ENCODE measurements around the gene RNF166.

The RNF166 gene

DNA sequence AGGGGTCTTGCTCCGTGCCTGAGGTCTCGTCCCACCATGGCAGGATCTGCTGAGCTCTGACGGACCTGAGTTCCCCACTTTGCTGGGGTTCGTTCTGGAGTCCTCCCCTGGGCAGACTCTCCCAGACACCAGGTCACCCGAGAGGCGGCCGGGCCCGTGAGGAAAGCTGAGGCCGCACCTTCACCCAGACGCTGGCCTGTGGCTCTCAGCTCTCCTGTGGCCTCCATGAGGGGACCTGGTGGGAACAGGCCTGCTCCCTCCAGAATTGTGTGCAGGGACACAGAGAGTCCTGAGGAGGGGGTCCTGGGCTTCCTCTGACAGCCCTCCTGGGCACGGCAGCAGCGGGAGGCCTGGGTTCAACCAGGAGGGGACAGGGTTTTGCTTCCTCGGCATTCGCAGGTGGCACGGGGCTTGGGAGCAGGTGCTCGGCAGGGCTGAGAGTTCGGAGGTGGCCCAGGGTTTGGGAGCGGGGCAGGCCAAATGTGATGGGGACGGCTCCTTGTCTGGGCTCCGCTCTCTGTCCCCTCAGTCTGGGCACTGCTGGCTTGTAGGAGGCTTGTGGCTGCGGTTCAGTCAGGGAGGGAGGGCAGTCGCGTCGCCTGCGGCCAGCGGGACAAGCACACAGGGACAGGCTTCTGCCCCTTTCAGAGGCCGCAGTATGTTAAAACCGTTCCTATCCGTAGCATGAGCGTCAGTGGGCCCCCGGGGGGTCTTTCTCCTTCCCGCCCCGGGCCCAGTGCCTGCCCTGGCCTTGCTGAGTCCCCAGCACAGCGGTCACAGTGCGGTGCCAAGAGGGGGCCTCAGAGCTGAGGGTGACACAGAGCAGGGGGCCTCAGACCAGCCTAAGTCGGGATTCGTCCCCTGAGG, 11.8 kb downstream of the RNF166 start:
- Histone ChIP-seq H3K27me3 (ENCODE audit: control insufficient read depth in 1 of 2, insufficient read depth in 2 of 2, low read length in 2 of 2) (peaks cover 3 to 16% of the 10 kb centered on the region in 2 donors), H3K9ac (ENCODE audit: low read length) (no peak overlapping the region), H3K4me3 (ENCODE audit: low read depth in 1 of 2, low read length in 2 of 2) (no peak overlapping the region), H3K9me3 (ENCODE audit: low read length) (no peaks in the 10 kb centered on the region), H3K36me3 (ENCODE audit: insufficient read depth, low read length) (peaks cover 10% of the 10 kb centered on the region), H3K27ac (ENCODE audit: low read depth, low read length) (no peak overlapping the region), H3K4me1 (ENCODE audit: insufficient read depth, low read length) (no peaks in the 10 kb centered on the region)

- H3K27me3 ChIP-seq (ENCODE audit: control insufficient read depth in 1 of 2, insufficient read depth in 2 of 2, low read length in 2 of 2), result peaks cover 3 to 25% of the 10 kb centered on the region in 2 donors
- no peaks in the 10 kb centered on the region for H3K9me3 ChIP-seq (ENCODE audit: low read length)
- peaks cover 9% of the 10 kb centered on the region for H3K36me3 ChIP-seq (ENCODE audit: insufficient read depth, low read length)
- H3K9ac ChIP-seq (ENCODE audit: low read length), result no peak overlapping the region
- no peak overlapping the region for H3K27ac ChIP-seq (ENCODE audit: low read depth, low read length)
- no peaks in the 10 kb centered on the region for H3K4me1 ChIP-seq (ENCODE audit: insufficient read depth, low read length)
- H3K4me3 ChIP-seq (ENCODE audit: low read depth in 1 of 2, low read length in 2 of 2), result no peak overlapping the region
These were observed 12.6 kb downstream of the RNF166 start for GRCh38 chr16:88693420-88694177.

GRCh38 chr16:88692861-88693260, 13.3 kb downstream of the RNF166 start:
- Histone ChIP-seq H3K9ac (ENCODE audit: low read length) (no peak overlapping the region), H3K27ac (ENCODE audit: low read depth, low read length) (no peak overlapping the region), H3K27me3 (ENCODE audit: control insufficient read depth in 1 of 2, insufficient read depth in 2 of 2, low read length in 2 of 2) (peaks cover 3 to 31% of the 10 kb centered on the region in 2 donors), H3K9me3 (ENCODE audit: low read length) (no peaks in the 10 kb centered on the region), H3K36me3 (ENCODE audit: insufficient read depth, low read length) (peaks cover 3% of the 10 kb centered on the region), H3K4me3 (ENCODE audit: low read depth in 1 of 2, low read length in 2 of 2) (no peak overlapping the region), H3K4me1 (ENCODE audit: insufficient read depth, low read length) (no peaks in the 10 kb centered on the region)

GRCh38 chr16:88691924-88692560, 14.2 kb downstream of the RNF166 start:
- no peaks in the 10 kb centered on the region for H3K36me3 ChIP-seq (ENCODE audit: insufficient read depth, low read length)
- no peak overlapping the region for H3K9ac ChIP-seq (ENCODE audit: low read length)
- peaks cover 6 to 38% of the 10 kb centered on the region in 2 donors for H3K27me3 ChIP-seq (ENCODE audit: control insufficient read depth in 1 of 2, insufficient read depth in 2 of 2, low read length in 2 of 2)
- H3K4me3 ChIP-seq (ENCODE audit: low read depth in 1 of 2, low read length in 2 of 2), result no peak overlapping the region
- H3K27ac ChIP-seq (ENCODE audit: low read depth, low read length), result no peak overlapping the region
- H3K9me3 ChIP-seq (ENCODE audit: low read length), result no peaks in the 10 kb centered on the region
- H3K4me1 ChIP-seq (ENCODE audit: insufficient read depth, low read length), result peaks cover under 1% of the 10 kb centered on the region

- H3K27me3 ChIP-seq (ENCODE audit: control insufficient read depth in 1 of 2, insufficient read depth in 2 of 2, low read length in 2 of 2), result peaks cover 11 to 46% of the 10 kb centered on the region in 2 donors
- no peaks in the 10 kb centered on the region for H3K36me3 ChIP-seq (ENCODE audit: insufficient read depth, low read length)
- H3K9ac ChIP-seq (ENCODE audit: low read length), result no peak overlapping the region
- H3K27ac ChIP-seq (ENCODE audit: low read depth, low read length), result no peak overlapping the region
- H3K9me3 ChIP-seq (ENCODE audit: low read length), result no peaks in the 10 kb centered on the region
- peaks cover 4% of the 10 kb centered on the region for H3K4me1 ChIP-seq (ENCODE audit: insufficient read depth, low read length)
- H3K4me3 ChIP-seq (ENCODE audit: low read depth in 1 of 2, low read length in 2 of 2), result no peak overlapping the region
These were observed 14.9 kb downstream of the RNF166 start for GRCh38 chr16:88691129-88691813.

DNA sequence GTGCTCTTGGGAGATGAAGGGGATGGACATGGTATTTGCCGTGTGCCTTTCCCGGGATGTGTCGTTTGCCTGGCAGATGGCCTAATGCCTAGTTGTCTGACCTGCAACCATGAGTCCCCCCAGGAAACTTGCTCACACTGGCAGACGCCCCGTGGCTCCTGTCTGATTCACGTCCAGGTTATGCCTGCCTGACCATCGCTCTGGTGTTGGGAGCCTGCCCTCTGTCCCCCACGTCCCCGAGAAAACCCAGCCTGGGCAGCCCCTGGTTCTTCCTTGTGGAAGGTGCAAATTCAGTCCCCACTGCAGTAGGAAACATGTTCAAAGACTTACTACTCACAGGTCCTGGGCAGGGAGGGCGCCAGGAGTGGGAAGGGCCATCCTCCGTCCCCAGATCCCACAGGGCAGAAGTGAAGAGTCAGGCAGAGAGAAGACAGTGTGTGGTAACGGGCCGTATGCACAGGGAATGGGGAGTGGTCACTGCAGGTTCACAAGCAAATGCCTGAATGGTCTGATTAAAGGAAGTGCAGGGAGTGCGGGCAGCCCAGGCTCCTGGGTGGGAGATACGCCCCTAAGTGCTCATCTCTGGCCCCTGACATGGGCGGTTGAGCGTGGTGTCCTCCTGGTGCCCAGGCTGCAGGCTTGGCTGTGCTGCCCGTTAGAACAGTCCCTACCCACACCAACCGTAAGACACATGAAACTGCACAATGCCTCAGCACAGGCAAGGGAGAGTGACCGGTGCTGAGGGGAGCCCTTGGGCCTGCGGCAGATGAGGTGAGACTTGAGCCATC, 15.7 kb downstream of the RNF166 start:
- Histone ChIP-seq H3K27me3 (ENCODE audit: control insufficient read depth in 1 of 2, insufficient read depth in 2 of 2, low read length in 2 of 2) (peaks cover 17 to 53% of the 10 kb centered on the region in 2 donors), H3K9ac (ENCODE audit: low read length) (no peak overlapping the region), H3K36me3 (ENCODE audit: insufficient read depth, low read length) (no peaks in the 10 kb centered on the region), H3K4me3 (ENCODE audit: low read depth in 1 of 2, low read length in 2 of 2) (no peak overlapping the region), H3K4me1 (ENCODE audit: insufficient read depth, low read length) (peaks cover 4% of the 10 kb centered on the region), H3K27ac (ENCODE audit: low read depth, low read length) (no peak overlapping the region), H3K9me3 (ENCODE audit: low read length) (no peaks in the 10 kb centered on the region)

DNA sequence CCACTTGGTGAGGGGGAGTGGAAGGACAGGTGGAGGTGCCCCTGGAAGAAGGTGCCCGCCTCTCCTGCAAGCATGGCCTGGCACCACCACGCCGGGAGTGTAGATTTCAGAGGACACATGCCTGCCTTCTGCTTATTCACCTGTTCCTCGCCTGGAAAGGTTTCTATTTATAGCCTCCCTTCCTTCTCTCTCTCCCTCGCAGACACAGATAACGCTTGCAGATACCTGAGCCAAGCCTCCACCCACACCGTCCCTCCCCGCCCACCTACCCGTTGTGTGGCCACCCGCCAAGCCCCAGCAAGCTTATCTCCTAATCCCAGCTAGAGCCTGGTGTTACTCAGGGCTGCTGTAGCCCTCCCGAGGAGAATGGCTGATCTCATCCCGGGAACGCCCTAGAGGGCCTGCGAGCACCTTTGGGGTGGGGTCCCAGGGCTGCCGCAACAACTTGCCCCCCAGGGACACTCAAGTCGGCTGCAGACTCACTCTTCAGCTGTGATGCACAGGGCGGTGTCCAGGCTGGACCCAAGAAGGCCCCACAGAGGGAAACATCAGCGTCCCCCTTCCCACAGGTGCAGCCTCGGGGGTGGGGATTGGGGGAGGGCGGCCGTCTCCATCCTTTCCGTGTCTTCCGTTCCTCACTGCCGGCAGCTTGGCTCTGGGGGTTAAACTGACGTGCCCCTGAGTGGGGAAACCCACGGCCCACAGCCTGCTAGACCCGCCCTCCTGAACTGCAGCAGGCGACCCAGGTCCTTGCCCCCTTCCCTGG, 18.0 kb downstream of the RNF166 start:
- no peak overlapping the region for H3K9ac ChIP-seq (ENCODE audit: low read length)
- H3K27me3 ChIP-seq (ENCODE audit: control insufficient read depth in 1 of 2, insufficient read depth in 2 of 2, low read length in 2 of 2), result peaks cover 33 to 71% of the 10 kb centered on the region in 2 donors
- no peak overlapping the region for H3K27ac ChIP-seq (ENCODE audit: low read depth, low read length)
- no peaks in the 10 kb centered on the region for H3K9me3 ChIP-seq (ENCODE audit: low read length)
- no peak overlapping the region for H3K4me3 ChIP-seq (ENCODE audit: low read depth in 1 of 2, low read length in 2 of 2)
- no peaks in the 10 kb centered on the region for H3K36me3 ChIP-seq (ENCODE audit: insufficient read depth, low read length)
- peaks cover 4% of the 10 kb centered on the region for H3K4me1 ChIP-seq (ENCODE audit: insufficient read depth, low read length)

- Histone ChIP-seq H3K9ac (ENCODE audit: low read length) (no peak overlapping the region), H3K9me3 (ENCODE audit: low read length) (no peaks in the 10 kb centered on the region), H3K4me3 (ENCODE audit: low read depth in 1 of 2, low read length in 2 of 2) (no peak overlapping the region), H3K36me3 (ENCODE audit: insufficient read depth, low read length) (no peaks in the 10 kb centered on the region), H3K27me3 (ENCODE audit: control insufficient read depth in 1 of 2, insufficient read depth in 2 of 2, low read length in 2 of 2) (peaks cover 33 to 71% of the 10 kb centered on the region in 2 donors), H3K27ac (ENCODE audit: low read depth, low read length) (no peak overlapping the region), H3K4me1 (ENCODE audit: insufficient read depth, low read length) (peaks cover 4% of the 10 kb centered on the region)
These were observed 18.6 kb downstream of the RNF166 start for GRCh38 chr16:88687676-88688012.

DNA sequence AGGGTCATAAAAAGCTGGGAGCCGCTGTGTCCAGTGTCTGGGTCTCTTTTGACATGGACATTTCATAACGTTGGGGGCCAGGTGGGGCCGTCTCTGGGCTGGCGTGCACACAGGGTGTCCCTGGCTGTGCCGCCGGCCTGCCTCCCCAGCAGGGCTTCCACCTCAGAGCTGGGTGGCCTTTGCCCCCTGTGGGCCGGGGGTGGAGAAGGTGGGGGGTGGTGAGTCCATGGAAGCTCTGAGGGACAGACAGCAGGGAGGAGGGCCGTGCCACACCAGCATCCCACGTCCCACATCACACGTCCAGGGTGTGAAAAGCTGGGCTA, 19.0 kb downstream of the RNF166 start:
- no peaks in the 10 kb centered on the region for H3K36me3 ChIP-seq (ENCODE audit: insufficient read depth, low read length)
- H3K27ac ChIP-seq (ENCODE audit: low read depth, low read length), result no peak overlapping the region
- H3K4me1 ChIP-seq (ENCODE audit: insufficient read depth, low read length), result peaks cover 4% of the 10 kb centered on the region
- H3K9me3 ChIP-seq (ENCODE audit: low read length), result no peaks in the 10 kb centered on the region
- H3K9ac ChIP-seq (ENCODE audit: low read length), result no peak overlapping the region
- H3K27me3 ChIP-seq (ENCODE audit: control insufficient read depth in 1 of 2, insufficient read depth in 2 of 2, low read length in 2 of 2), result peaks cover 33 to 71% of the 10 kb centered on the region in 2 donors
- no peak overlapping the region for H3K4me3 ChIP-seq (ENCODE audit: low read depth in 1 of 2, low read length in 2 of 2)

Measured in muscle layer of colon (tissue), 2 donors.